SIG-M5 treated with dmso at 0.1 percent for 504 hours (cell line): Measurements from ENCODE around the gene CCNYL1.

ENCODE experiments used
- DNase-seq: peaks from one replicate; lab custom pipeline; 2025; ENCODE audit not compliant: unreplicated experiment; lab: John Stamatoyannopoulos, UW

Gene CCNYL1

GRCh38 chr2:207710814-207711740 lies at the start of gene CCNYL1:
CCNYL1 (plus strand) TSS chr2:207711640; CDS start chr2:207711897, 257 bp downstream.
- peak; percentile 99 for DNase-seq

GRCh38 chr2:207662203-207662602 lies 49.2 kb upstream of the CCNYL1 start:
- peak; percentile 54 for DNase-seq

DNA sequence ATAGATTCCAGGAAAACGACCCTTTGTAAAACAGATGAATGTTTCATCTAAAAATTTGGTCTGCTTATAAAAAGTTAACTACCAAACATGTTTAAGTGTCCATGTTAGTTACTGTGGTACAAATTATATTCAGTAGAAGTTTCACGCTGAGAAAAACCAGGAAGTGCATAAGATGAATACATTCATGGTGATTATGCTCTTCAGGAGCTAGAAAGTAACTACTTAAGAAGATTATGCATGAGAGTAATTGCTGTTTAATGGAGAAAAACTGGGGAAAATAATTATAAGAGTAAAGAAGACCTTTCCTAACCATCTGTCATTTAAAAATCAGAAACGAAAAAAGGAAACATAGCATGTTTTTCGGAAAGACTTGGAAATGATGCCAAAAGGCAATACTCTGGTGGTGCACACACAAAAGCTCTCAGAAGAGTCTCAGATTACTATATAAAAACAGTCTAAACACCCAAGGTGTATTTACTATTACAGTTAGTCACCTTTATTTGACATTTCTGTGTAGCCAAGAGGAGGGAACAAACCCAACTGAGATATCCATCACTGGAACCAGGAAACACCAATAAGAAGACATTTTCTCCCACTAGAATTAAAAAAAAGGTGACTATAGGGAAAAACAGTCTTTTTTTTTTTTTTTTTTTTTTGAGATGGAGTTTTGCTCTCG lies 47.4 kb upstream of the CCNYL1 start:
- no peak for DNase-seq

- no peak for DNase-seq
These were observed 40.6 kb upstream of the CCNYL1 start for GRCh38 chr2:207670887-207671286.

DNA sequence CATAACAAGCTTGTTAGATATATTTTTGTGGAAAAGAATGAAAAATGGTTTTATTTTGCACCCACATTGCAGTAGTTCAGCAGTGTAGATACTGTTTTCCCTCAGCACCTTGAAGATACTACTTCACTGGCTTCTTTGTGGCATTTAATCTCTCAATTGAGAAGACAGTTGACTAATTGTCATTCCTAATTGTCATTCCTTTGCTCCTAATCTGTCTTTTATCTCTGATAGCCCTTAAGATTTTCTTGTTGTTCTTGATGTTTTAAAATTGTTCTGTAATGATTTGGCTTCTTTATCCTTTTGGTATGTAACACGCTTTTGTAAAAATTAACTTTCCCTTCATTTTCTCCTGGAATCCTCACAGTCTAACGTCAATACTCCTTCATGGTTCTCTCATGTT lies 38.0 kb upstream of the CCNYL1 start:
- DNase-seq: no peak

GRCh38 chr2:207674266-207674774 lies 37.1 kb upstream of the CCNYL1 start:
- DNase-seq: no peak

DNA sequence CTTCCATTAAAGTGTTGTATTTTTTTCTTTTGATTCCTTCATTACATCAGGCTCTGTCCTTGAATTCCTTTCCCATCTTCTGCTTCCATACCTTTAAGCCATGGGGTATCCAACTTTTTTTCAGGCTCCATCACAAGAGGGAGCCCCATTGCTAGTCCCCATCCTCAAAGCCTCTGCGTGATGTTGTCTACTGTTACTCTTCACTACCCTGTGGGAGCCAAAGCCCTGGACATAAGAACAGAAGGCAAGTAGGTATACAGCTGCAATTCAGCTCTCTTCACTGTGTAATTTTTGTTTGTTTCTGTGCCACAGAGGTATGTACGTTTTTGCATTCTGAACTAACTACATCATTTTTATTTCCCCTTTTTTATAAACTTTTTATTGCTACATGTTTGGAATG lies 36.6 kb upstream of the CCNYL1 start:
- DNase-seq: no peak

DNA sequence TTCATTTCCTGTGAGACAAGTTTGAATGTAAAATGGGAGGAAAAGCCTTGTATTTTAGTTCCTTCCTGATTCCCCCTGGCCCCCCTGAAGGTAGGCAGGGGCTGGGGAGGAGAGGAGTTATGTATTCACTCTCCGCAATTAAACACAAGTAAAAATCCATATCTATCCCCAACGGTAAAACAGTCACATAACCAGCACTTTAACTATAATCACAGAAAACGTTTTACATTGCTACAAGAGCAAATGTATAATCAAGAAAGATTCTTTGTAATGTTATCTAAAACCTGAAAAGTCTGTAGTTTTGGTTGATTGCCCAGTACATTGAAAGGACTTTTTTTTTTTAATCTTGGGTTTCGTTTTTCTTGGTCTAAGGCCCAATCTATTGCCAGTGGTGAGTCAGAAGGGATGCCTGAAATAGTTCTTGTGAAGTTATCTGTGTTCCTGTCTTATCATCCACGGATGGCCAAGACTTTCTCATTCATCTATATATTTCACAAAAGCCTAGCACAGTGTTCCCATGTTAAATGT lies 34.5 kb upstream of the CCNYL1 start:
- DNase-seq: no peak

- DNase-seq: no peak
These were observed 30.0 kb upstream of the CCNYL1 start for GRCh38 chr2:207681431-207681830.

- no peak for DNase-seq
These were observed 28.9 kb upstream of the CCNYL1 start for GRCh38 chr2:207682557-207682956.

DNA sequence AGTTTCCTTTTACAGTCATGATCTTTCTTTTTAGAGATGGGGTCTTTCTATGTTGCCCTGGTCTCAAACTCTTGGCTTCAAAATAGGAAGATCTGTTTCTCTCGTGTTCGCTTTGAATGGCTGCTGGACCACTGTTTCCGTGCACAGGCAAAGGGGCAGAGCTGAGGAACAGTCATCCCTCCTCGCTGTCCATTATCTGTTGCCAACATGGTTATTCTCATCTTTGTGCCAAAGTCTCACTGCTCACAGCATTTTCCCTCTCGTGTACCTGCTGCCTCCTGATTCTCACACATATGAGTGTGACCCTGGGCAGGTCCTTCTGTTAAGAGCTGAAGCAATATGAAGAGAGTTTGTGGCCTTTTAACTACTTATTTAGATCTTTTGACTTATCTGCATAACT lies 28.0 kb upstream of the CCNYL1 start:
- no peak for DNase-seq

DNA sequence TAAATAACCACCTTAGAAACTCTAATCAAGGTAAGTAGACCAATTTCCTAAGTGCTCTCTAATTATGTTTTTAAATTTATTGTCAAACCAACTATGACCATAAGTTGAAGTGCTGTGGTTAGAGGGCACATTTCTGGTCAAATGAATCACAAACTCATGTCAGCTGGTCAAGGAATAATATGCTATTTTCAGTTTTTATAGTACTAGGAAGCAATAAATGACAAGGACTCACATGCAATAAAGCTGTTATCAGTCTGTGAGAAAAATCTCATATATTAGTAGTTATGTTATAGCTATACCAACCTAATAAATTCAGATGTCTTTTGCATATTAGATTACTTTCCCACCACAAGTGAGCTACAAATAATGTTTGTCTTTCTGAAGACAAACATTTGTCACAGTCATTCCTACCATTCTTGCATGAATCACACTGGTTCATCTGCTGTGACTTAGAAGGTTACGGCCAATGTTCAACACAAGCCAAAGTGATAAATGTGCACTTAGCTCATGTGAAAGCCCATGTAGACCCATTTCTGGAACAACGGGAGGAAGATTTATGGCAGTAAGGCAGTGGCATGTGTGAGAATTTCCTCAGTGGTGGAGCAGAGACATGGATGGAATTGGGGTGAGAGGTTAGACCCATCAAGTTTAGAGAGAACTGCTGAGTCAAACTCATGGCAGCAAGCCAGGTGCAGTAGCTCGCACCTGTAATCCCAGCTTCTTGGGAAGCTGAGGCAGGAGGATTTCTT lies 27.4 kb upstream of the CCNYL1 start:
- no peak for DNase-seq

GRCh38 chr2:207686812-207687211 lies 24.6 kb upstream of the CCNYL1 start:
- no peak for DNase-seq

- DNase-seq: no peak
These were observed 22.8 kb upstream of the CCNYL1 start for GRCh38 chr2:207688597-207688996.

- peak; percentile 36 for DNase-seq
These were observed 20.5 kb upstream of the CCNYL1 start for GRCh38 chr2:207690845-207691461.

DNA sequence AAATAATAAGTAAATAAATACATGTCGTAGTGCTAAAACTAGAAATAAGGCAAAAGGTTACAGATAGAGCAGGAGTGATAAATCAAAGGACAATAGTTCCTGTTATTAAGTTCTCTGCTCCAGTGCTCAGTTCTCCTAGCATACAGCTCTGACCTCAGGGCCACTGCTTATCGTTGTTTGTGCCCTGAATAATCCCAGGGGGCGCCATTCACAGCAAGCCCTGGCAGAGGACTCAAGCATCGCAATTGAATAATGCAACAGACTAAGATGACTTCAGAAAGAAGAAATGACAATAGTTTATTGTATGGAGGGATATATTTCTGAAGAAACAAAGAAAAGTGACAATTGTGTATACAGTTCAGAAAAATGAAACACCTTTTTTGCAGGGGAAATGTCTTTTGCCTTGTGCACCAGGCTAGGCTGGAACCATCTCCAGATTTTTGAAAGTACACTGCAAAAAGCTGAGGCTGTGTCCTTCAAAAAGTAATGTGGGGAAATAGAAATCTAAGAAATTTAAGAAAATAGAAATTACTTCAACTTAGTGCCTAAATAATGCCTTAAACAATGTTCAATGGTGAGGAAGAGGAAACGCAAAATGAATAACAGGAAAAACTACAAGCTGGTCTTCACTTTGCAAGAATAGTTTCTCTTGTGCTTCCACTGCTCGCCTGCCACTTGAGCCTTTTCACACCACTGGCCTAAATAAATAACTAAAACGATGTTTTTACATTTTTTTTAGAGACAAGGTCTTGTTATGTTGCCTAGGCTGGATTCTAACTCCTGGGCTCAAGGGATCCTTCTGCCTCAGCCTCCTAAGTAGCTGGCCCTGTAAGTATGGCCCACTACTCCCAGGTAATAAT lies 19.0 kb upstream of the CCNYL1 start:
- DNase-seq: peak; percentile 28

DNA sequence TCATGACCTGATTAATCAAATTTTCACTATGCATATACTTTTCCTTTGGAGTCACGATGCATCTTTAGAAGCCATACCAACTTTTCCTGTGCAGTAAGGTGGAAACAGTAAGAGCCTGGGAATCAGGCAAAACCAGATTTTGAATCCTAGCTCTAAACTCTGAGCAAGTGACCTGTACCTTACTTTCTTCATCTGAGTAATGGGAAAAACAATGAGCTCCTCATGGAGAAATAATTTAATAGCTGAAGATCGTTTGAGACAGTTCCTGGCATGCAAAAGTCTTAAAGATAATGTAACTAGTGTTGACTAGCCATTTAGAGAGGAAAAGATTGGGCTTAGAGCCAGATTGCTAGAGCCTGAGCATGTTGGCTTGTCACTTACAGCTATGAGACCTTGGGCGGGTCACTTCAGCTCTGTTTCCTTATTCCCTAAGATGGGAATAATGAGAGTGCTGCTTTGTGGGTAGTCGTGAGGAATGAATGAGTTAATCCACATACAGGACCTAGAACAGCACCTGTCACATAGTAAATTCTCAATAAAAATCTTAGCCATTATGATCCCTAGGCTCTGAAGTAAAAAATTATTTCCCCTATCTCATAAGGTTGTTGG lies 17.7 kb upstream of the CCNYL1 start:
- DNase-seq: no peak

- DNase-seq: no peak
These were observed 16.6 kb upstream of the CCNYL1 start for GRCh38 chr2:207694811-207695281.

DNA sequence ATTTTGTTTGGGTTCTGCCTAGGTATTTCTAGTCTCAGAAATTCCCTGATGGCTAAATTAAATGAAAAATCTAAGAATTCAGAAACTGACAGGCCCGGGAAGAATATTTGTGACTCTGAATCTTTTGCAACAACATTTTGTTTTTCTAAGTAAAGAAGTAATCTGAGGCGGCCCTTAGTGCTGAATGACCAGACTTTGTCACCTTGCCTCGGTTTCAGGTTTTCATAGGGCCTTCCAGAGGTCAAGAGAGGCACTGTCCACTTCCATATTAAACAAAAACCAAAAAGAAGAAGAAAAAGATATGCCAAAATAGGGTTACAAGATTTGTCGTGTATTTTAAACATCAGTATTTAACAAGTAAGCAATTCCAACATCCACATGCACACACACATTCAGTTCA lies 16.1 kb upstream of the CCNYL1 start:
- no peak for DNase-seq
